T follicular helper cell (primary cell): ENCODE measurements around the gene TRIM42.

Source experiments
- DNase-seq: peaks from one replicate; pipeline ENCODE4 v3.0.0-alpha.2; 2020; ENCODE audit warnings: low read depth
- total RNA-seq, 2 experiments: gene quantifications; one replicate each; lab custom pipeline; 2026; lab: John Stamatoyannopoulos, UW

Gene TRIM42
- total RNA-seq: 0 reads per million in 2 experiments

DNA sequence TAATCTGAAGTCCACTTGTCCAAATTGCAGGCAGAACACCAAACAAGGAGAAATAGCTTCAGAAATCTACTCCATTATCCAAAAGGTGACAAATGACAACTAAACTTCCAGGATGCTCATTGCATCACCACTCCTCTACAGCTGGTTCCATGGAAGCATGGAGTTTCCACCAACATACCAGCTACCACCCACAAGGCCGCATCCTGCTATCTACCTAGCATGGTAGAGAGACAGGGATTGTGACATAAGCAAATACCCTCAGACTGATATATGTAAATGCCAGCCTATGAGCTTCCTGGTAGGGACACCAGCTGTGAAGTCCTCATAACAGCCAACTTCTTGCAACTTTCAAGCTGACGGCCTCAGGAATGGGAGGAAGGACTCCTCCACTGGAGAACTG, at the start of gene TRIM42:
Gene TRIM42, plus strand, starts transcription at position 301 of the 400 bp plus-strand sequence. CDS start 166 bp downstream, outside the sequence.
- DNase-seq: no peak

DNA sequence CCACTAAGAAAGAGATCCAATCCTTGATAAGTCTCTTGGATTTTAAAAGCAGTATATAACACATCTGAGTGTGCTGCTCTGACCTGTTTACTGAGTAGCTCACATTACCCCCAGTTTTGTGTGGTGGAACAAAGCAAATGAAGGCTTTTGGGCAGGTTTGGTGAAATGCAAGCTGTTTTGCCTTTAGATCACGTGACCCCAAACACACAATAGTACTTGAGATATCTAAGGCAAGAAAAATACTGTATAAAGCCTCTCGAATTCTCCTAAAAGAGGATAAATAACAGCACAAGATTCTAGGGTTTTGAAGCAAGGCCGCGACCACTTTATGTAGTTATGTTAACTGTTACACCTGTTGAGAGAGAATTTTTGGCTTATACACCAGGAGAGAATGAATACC, 49.3 kb upstream of the TRIM42 start:
- no peak for DNase-seq

DNA sequence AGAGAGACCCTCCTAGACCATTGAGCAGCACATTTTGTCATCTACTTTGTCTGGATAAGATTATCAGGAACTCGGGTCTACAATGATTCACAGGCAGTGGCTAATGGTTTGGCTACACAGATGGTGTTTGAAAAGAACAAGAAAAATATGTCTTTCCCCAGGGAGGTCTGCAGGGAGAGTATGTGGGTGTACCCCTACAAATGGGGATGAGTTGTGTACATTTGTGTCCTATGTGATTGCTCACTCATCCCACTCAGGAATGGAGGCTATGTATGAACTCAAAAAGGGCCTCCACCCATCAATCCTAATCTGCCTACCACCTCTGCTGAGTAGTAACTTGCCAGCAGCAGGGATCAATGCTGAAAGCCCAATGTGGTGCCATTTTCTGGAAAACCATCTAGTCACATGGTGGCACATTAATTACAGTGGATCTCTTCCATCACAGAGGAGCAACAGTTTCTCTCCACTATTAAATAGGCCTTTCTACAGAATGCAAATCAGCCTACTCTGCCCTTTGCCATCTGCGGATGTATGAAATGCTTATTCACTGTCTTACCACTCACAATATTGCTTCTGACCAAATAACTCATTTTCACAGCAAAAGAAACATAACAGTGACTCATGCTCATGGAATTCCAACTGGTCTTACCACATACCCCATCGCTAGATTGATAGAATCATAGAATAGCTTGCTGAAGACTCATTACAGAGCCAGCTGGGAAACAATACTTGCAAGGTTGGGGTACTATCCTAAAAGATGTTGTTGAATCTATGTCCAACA, 48.3 kb upstream of the TRIM42 start:
- no peak for DNase-seq

DNA sequence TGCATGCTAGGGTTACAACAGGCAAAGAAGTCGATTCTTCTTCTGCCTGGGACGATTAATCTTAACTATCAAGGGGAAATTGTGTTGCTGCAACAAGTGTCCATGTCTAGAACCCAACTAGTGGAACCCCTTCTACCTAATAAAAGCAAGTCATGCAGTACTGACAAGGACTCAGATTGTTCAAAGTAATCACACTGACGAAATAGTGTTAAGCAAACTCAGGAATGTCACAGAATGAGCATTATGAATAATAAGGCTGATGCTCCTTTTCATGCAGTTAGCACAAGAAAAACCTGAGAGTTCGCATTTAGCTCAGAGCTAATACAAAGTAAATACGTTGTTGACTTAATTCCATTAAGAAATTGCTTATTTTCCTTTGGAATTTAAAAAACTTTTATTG, 47.5 kb upstream of the TRIM42 start:
- DNase-seq: no peak

DNA sequence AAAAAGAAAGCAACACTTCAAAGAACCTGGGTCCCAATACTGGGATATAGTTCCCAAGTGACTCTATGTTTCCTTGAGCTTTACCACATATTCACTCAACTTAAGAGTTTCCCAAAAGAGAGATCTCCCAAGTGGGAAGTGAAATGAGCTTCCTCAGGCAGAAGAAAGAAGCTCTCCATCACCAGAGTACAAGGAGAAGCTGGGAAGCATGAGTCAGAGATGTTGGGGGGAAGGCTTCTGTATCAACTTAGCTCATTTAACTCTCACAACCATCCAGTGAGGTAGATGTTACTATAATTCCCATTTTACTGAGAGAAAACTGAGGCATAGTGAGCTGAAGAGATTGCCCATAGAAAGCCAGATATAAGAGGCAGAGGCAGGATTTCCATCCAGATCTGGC, 47.0 kb upstream of the TRIM42 start:
- DNase-seq: no peak

DNA sequence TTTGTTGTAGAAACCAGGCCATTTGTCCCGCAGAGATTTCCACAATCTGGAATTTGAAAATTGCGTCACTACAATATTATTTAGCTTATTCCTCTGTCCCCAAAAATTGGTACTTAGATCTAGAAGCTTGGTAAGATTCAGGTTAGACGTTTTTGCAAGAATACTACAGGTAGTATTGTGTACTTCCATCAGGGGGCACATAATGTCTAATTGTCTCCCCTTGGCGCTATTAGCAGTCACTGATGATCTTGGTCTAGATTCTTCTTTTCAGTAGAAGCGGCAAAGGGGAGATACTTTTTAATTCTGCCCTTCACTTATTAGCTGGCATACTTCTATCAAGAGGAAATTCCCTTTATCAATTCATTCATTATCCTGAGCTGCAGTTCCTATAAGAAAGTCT, 42.6 kb upstream of the TRIM42 start:
- no peak for DNase-seq

DNA sequence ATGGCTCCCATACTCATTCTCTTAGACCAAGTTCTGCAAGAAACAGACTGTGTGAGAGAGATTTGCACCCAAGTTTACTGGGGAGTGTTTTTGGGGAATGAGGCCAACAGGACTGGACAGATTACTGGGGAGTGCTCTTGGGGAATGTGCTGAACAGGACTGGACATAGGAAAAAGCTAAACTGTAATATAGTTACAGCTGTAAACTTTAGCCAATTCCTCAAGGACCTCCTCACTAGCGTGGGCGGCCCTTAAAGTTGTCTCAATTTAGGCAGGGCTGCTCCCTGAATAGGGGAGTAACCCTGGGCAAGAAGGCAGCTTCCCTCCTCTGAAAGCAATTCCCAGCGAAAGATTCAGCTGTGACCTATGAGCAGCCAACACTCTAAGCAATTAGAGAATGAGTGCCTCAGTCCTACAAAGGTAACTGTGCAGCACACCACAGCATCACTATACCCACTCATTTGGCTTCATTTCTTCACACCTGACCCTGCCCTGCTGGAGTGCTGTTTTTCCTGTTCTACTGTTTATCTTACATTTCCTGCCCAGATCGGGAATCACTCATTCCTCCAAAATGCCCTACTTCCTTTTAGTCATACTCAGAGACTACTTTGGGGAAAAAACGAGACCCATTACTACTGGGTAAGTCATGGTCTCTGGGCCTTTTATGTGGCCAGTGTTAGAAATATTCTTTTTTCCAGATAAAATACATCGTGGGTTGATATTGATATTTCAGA, 41.3 kb upstream of the TRIM42 start:
- no peak for DNase-seq

DNA sequence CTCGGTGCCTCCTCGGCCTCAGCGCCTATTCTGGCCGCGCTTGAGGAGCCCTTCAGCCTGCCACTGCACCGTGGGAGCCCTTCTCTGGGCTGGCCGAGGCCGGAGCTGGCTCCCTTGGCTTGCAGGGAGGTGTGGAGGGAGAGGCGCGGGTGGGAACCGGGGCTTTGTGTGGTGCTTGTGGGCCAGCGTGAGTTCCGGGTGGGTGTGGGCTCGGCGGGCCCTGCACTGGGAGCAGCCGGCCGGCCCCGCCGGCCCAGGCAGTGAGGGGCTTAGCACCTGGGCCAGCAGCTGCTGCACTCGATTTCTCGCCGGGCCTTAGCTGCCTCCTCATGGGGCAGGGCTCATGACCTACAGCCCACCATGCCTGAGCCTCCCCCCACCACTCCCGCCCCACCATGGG, 26.6 kb upstream of the TRIM42 start:
- DNase-seq: no peak

DNA sequence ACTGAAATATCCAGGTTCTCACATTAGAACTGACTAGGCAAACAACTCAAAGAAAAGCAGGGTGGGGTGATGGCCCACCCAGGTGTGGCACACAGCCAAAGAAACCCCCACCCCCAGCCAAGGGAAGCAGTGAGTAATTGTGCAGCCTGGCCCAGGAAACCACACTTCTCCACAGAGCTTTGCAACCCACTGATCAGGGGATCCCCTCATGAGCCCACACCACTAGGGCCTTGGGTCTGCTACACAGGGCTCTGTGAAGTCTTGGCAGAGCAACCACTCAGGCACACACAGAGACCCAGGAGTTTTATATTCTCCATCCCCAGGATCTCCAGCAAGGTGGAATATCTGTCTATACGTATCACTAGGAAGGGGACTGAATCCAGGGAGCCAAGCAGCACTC, 22.2 kb upstream of the TRIM42 start:
- no peak for DNase-seq

DNA sequence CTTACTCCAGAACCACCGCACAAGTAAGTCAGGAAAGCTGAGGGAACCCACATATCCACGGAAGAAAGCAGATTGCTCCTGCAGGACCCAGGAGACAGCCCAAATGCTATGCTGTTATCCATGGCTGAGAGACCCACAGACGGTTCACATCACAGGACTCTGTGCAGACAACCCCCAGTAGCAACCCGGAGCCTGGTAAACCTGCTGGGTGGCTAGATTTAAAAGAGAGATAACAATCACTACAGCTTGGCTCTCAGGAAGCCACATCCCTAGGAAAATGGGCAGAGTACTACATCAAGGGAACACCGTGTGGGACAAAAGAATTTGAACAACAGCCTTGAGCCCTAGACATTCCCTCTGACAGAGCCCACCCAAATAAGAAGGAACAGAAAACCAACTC, 13.8 kb upstream of the TRIM42 start:
- no peak for DNase-seq

DNA sequence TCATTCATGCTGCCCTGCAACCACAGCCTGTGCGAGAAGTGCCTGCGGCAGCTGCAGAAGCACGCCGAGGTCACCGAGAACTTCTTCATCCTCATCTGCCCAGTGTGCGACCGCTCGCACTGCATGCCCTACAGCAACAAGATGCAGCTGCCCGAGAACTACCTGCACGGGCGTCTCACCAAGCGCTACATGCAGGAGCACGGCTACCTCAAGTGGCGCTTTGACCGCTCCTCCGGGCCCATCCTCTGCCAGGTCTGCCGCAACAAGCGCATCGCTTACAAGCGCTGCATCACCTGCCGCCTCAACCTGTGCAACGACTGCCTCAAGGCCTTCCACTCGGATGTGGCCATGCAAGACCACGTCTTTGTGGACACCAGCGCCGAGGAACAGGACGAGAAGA, 4.7 kb downstream of the TRIM42 start:
- DNase-seq: no peak

DNA sequence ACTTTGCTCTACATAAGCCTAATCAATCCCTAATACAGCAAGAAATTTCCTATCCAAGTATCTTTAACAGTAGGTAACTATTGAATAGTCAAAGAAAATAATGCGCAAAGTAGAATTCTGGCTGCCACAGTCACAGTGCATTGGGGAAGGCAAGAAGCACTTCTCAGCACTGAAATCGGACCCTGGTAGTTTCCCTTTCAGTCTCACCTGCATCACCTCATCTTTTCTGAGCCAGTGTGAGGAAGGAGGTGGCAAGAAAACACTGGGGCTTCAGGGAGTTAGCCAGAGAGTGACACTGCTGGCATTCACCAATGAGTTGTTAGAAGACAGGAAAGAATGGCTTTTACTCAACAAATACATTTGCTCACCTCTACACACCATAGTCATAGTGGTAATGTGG, 8.3 kb downstream of the TRIM42 start:
- no peak for DNase-seq

DNA sequence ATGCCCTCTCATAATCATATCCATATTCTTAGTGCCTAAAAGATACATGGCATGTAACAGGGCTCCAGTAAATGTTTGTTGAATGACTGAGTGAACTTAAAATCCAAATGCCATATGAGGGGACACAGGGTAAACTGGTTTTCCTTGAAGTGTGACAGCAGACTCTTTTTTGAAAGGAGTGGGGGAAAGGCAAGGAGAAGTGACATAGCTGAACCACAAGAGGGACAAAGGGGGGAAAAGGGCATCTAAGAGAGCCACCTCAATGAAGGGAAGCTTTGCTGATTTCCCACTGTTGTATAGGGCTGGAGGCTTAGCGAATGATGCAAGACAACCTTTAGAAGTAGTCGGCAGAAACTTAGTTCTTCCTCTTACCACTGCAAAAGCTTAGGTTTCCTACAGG, 9.1 kb downstream of the TRIM42 start:
- no peak for DNase-seq

DNA sequence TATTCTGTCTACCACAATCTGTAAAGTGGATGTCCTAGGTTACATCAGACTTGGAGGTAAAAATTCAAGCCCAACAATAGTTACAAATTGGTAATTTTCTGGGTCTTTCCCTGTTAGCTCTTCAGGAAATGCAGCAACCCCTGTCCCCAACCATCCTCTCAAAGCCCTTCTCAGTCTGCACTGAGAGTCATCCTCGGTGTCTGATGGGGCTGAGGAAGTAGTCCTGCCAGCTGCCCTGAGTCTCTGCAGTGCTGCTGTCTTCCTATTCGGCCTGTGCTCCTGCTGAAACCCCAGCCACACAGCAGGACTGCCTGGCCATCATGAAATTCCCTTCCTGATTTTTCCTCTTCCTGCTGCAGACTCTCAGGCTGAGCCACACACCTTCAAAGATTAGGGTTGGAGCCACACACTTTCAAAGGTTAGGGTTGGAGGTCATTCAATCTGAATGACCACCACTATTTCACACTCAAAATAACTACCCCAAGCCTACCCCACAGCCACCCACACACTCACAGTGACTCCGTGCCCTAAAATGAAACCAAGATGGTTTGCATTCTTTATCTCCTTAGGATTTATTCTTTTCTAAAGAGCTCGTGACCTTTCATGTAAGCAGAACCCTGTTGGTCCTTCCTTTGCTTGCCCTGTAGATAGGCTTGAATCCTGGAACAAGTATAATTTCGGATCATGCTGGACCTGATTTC, 17.6 kb downstream of the TRIM42 start:
- DNase-seq: no peak

DNA sequence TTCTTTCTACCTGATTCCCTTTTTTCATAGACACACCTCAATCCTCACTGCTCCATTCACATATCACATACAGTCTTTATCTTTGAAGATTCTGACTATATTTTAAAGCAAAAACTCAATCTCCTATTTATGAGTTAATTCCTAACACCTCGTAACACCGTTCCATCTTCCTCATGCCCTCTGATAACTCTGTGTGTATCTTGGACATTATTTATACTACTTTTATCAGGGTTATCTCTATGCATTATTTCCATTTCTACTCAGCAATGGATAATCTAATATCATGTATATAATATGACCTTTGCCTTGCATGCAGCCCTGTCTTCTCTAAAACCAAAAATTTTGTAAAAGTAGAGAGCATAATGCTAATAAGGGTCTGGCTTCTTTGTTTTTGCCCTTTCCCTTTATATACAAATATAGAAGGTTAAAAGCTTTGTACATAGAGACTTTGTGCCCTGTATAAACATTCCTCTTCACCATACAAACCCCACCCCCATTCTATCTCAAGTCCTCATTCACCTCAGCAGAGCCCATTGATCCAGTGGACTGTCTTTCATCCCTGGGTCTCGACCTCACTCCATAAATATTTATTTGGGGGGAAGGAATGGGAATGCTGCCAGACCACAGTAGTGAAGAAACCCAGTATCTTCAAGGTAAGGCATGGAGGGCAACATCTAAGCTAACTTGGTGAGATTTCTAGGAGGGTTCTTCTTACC, 21.8 kb downstream of the TRIM42 start:
- DNase-seq: no peak

DNA sequence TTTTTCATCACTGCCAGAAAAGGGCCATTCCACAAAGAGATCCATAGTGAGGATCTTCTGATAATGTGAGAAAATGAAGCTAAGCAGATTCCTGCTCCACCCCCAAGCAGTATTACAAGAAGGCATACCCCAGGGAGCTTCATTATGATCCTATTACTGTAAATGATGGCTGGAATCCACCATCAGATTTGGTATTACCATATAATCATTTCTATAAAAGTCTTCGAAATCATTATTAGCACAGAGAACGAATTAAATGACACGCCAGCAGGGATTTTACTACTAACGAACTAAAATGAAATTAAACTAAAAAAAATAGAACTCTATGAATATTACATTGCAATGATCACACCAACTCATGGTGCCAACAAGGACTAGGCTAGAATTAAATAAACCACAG, 24.4 kb downstream of the TRIM42 start:
- DNase-seq: no peak

DNA sequence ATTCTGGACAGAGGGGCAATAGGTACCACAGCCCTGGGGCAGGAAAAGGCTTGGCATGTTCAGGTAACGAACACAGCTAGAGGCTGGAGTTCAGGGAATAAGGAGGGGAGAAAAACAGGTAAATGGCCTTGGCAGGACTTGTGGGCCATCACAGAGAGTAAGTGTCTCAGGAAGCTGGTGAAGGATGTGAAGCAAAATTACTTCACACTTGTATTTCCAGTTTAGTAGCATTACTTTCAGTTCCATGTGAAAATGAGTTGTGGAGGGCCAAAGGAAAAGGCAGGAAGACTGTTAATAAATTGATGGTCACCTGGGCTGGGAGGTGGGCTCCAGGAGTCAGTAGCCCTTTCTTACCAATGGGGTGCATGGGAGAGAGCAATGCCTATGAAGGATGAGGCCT, 25.6 kb downstream of the TRIM42 start:
- DNase-seq: no peak

DNA sequence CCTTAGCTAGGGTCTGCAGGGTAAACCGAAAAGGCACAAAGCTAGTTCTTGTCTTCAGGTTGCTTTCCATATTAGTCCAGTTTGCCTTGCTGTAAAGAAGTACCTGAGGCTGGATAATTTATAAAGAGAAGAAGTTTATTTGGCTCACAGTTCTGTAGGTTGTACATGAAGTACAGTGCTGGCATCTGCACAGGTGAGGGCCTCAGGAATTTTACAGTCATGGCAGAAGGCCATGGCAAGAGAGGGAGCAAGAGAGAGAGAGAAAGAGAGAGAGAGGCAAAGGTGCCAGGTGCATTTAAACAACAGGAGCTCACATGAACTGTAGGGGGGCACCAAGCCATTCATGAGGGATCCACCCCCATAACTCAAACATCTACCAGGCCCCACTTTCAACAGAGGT, 26.9 kb downstream of the TRIM42 start:
- DNase-seq: no peak

DNA sequence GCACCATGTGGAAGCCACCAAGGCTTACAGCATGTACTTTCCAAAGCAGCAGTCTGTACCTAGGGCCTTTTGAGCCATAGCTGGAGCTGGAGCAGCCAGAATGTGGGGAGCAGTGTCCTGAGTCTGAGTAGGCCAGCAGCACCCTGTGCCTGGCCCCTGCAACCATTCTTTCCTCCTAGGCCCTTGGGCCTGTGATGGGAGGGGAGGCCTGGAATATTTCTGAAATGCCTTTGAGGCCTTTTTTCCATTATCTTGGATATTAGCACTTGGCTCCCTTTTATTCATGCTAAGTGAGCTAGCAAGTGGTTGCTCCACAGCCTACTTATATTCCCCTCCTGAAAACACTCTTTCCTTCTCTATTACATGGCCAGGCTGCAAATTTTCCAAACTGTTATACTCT, 28.1 kb downstream of the TRIM42 start:
- DNase-seq: no peak

DNA sequence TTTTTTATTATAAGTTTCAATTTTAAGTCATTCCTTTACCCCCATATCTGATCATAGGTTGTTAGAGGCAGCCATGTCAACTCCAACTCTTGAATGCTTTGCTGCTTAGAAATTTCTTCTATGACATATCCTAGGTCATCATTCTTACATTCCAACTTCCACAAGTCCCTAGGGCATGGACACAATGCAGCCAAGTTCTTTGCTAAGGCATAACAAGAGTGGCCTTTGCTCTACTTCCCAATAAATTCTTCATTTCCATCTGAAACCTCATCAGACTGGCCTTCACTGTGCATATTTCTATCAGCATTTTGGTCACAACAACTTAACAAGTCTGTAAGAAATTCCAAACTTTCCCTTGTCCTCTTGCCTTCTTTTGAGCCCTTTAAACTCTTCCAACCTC, 28.5 kb downstream of the TRIM42 start:
- no peak for DNase-seq

DNA sequence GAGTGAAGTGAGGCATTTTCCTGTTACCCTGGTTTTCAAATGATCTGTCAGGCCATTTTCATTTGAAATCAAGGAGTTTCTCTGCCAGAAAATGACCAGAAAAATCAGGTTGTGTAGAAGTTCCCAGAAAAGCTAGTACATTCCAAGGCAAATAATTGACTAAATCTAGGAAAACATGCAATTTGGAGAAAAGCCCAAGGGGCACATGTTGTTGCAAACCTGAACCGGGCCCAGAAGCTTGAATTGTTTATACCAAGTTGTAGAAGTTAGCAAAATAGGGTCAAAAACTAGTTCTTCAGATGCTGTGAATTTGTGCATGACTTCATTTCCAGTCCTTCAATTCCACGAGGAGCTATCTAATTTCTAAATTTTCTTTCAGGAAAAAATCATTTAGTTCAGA, 31.0 kb downstream of the TRIM42 start:
- no peak for DNase-seq

DNA sequence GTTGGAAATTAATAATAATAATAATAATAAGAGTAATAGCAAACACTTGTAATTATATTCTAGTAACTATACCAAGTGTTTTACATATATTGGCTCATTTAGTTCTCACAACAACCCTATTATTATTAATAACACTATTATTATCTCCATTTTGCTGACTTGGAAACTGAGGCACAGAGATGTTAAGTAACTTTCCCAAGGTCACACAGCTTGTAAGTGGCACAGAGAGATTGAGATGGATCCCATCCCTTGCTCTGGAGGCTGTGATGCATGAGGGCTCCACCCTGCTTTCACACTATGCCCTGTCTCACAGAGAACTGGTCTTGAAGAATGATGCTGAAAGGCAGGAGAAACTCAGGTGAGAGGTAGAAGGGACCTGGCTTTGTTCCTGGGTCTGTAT, 31.9 kb downstream of the TRIM42 start:
- DNase-seq: no peak
